Activated B cell treated with CpG ODN at 0.5 μM for 24 hours (primary cell): Measurements from ENCODE around the gene SPTBN4. TPM values are rescaled to one million over a fixed set of nuclear protein-coding genes. Genes with fewer than 3 reads are reported as not detected.

Experiments used
- ATAC-seq: fragments of 200-7000 bp; cut with Tn5 transposase; one replicate; pipeline ENCODE4 v1.10.0; 2021; ENCODE audit warnings: low read depth, mild to moderate bottlenecking, moderate library complexity
- CTCF ChIA-PET: fragments of 350-600 bp; sonication (Branson Sonifier 250); formaldehyde crosslinking; loops from one replicate; lab custom pipeline; 2021; ENCODE audit warnings: antibody characterized with exemption; lab: Charles Lee
- POLR2A ChIA-PET: fragments of 350-600 bp; sonication (Branson Sonifier 250); formaldehyde crosslinking; loops from one replicate; lab custom pipeline; 2021; ENCODE audit warnings: antibody characterized with exemption; lab: Charles Lee
- DNase-seq: peaks from one replicate; pipeline ENCODE4 v3.0.0; 2022
- H3K27ac Mint-ChIP-seq: one replicate; pipeline ENCODE4 v1.8.0; 2020; ENCODE audit warnings: mixed read lengths
- H3K27me3 Mint-ChIP-seq: one replicate; pipeline ENCODE4 v1.8.0; 2021; ENCODE audit warnings: mixed read lengths
- H3K36me3 Mint-ChIP-seq: one replicate; pipeline ENCODE4 v1.8.0; 2021; ENCODE audit warnings: low read depth, mixed read lengths
- H3K4me1 Mint-ChIP-seq: one replicate; pipeline ENCODE4 v1.8.0; 2021; ENCODE audit warnings: mixed read lengths
- H3K4me3 Mint-ChIP-seq: one replicate; pipeline ENCODE4 v1.8.0; 2020; ENCODE audit warnings: mild to moderate bottlenecking, mixed read lengths
- H3K9me3 Mint-ChIP-seq: one replicate; pipeline ENCODE4 v1.8.0; 2020; ENCODE audit warnings: mixed read lengths
- CTCF ChIP-seq: fragments of 200-600 bp; IDR thresholded peaks from one replicate; pipeline ENCODE4 v1.8.0; 2022; ENCODE audit warnings: antibody characterized with exemption, mild to moderate bottlenecking
- intact Hi-C: fragments of 100-400 bp; cut with micrococcal nuclease; formaldehyde crosslinking; loops from one replicate; pipeline ENCODE4 v1.15.1; 2024
- total RNA-seq: library from RNA; stranded (reverse); gene quantifications from 2 replicates; pipeline ENCODE4 v1.2.3, GENCODE V29; 2022

Gene SPTBN4
- total RNA-seq, 1 donor from 2014 or later: 0.20 TPM

GRCh38 chr19:40501599-40501998 is 34.8 kb downstream of the SPTBN4 start:
- H3K27me3 Mint-ChIP-seq: peaks cover 33% of the 10 kb centered on the region
- TF ChIP-seq CTCF: no peak
- POLR2A ChIA-PET: interaction anchor here (0.6 kb wide), 1 partner anchor 226 kb away, joined by 8 read pairs; no protein-coding TSS in a partner anchor
- no peak overlapping the region for H3K4me3 Mint-ChIP-seq
- ATAC-seq (no peak), DNase-seq (no peak)
- H3K9me3 Mint-ChIP-seq: no peaks in the 10 kb centered on the region
- H3K36me3 Mint-ChIP-seq: no peaks in the 10 kb centered on the region
- H3K4me1 Mint-ChIP-seq: no peaks in the 10 kb centered on the region
- no peak overlapping the region for H3K27ac Mint-ChIP-seq
- intact Hi-C loops: no loop called here
- CTCF ChIA-PET: no interaction called here

GRCh38 chr19:40502081-40502480 is 35.3 kb downstream of the SPTBN4 start:
- intact Hi-C loops: no loop called here
- H3K9me3 Mint-ChIP-seq: no peaks in the 10 kb centered on the region
- H3K27ac Mint-ChIP-seq: no peak overlapping the region
- H3K4me1 Mint-ChIP-seq: no peaks in the 10 kb centered on the region
- ATAC-seq (no peak), DNase-seq (no peak)
- ChIA-PET CTCF (no interaction called here), POLR2A (interaction anchor here (0.6 kb wide), 1 partner anchor 226 kb away, joined by 8 read pairs; no protein-coding TSS in a partner anchor)
- no peak for TF ChIP-seq CTCF
- peaks cover 33% of the 10 kb centered on the region for H3K27me3 Mint-ChIP-seq
- no peak overlapping the region for H3K4me3 Mint-ChIP-seq
- no peaks in the 10 kb centered on the region for H3K36me3 Mint-ChIP-seq

DNA sequence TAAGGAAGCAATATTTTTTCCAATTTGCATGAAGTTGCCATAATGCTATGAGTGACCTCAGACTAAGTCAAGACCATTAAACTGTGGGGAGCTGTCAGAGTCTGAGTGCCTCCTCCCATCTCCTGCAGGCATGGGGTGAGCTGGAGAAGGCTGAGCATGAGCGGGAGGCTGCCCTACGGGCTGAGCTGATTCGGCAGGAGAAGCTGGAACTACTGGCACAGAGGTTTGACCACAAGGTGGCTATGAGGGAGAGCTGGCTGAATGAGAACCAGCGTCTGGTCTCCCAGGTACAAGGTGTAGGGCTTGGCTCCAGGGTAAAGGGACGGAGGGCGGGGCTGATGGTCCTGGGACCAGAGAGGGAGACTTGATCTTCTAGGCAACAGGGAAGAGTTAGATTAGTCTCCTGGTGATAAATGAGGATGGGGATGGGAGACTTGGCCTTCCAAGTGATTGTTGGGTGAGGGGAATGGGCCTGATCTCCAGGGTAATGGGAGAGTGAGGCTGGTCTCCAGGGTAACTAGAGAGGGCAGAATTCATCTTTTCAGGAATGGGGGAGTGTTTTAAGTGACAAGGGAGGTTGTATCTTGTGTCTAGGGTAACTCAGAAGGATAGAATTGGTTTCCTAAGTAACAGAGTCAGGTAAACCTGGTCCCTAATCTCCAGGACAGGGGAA is 36.0 kb downstream of the SPTBN4 start:
- ChIA-PET POLR2A (no interaction called here), CTCF (no interaction called here)
- Mint-ChIP-seq H3K9me3 (no peaks in the 10 kb centered on the region), H3K36me3 (no peaks in the 10 kb centered on the region), H3K27me3 (peaks cover 31% of the 10 kb centered on the region), H3K4me1 (no peaks in the 10 kb centered on the region), H3K4me3 (no peak overlapping the region), H3K27ac (no peak overlapping the region)
- no peak for TF ChIP-seq CTCF
- ATAC-seq (no peak), DNase-seq (no peak)
- intact Hi-C loops: no loop called here

- no peaks in the 10 kb centered on the region for H3K4me1 Mint-ChIP-seq
- no peak overlapping the region for H3K4me3 Mint-ChIP-seq
- H3K36me3 Mint-ChIP-seq: no peaks in the 10 kb centered on the region
- intact Hi-C loops: no loop called here
- H3K27ac Mint-ChIP-seq: no peak overlapping the region
- H3K27me3 Mint-ChIP-seq: peaks cover 29% of the 10 kb centered on the region
- DNase-seq (no peak), ATAC-seq (no peak)
- no peaks in the 10 kb centered on the region for H3K9me3 Mint-ChIP-seq
- TF ChIP-seq CTCF: no peak
- ChIA-PET POLR2A (no interaction called here), CTCF (no interaction called here)
Observed at GRCh38 chr19:40503320-40503695, 36.5 kb downstream of the SPTBN4 start.

DNA sequence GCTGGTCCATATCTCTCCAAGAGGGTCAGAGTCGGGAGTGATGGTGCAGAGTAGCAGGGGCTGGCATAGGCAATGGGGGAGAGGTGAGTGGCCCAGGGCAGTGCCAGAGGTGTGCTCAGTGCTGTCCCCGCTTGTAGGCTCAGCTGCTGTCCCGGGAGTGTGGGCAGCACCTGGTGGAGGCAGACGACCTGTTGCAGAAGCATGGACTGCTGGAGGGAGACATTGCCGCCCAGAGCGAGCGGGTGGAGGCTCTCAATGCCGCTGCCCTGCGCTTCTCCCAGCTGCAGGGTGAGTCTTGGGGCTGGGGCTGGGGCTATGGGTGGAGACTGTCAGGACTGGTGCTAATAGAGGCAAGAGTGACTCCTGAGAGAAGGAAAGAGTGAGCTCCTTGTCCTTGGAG is 39.3 kb downstream of the SPTBN4 start:
- no peaks in the 10 kb centered on the region for H3K4me1 Mint-ChIP-seq
- no peak overlapping the region for H3K27ac Mint-ChIP-seq
- no peaks in the 10 kb centered on the region for H3K36me3 Mint-ChIP-seq
- TF ChIP-seq CTCF: no peak
- no peak overlapping the region for H3K4me3 Mint-ChIP-seq
- ATAC-seq (no peak), DNase-seq (no peak)
- ChIA-PET CTCF (no interaction called here), POLR2A (no interaction called here)
- H3K9me3 Mint-ChIP-seq: no peaks in the 10 kb centered on the region
- peaks cover 34% of the 10 kb centered on the region for H3K27me3 Mint-ChIP-seq
- intact Hi-C loops: no loop called here
